Transverse colon (tissue), 4 donors: Measurements from ENCODE around the gene HSD11B1.

Experiments
- CTCF ChIP-seq, 5 experiments: fragments of 200-600 bp in 3 of 5; fragments of 450-650 bp in 2 of 5; sonication (generic) in 3 of 5; IDR thresholded peaks; 1 replicate in 2 of 5; 2 replicates in 3 of 5; pipeline ENCODE4 v1.5.1; 2016 to 2017; ENCODE audit warnings: antibody characterized with exemption in 5 of 5, inconsistent platforms in 3 of 5, mild to moderate bottlenecking in 2 of 5, moderate library complexity in 1 of 5
- POLR2AphosphoS5 ChIP-seq, 3 donors: sonication (generic); formaldehyde crosslinking; IDR thresholded peaks; one replicate each; pipeline ENCODE4 v1.6.1; 2016; ENCODE audit warnings: antibody characterized with exemption in 3 of 3

DNA sequence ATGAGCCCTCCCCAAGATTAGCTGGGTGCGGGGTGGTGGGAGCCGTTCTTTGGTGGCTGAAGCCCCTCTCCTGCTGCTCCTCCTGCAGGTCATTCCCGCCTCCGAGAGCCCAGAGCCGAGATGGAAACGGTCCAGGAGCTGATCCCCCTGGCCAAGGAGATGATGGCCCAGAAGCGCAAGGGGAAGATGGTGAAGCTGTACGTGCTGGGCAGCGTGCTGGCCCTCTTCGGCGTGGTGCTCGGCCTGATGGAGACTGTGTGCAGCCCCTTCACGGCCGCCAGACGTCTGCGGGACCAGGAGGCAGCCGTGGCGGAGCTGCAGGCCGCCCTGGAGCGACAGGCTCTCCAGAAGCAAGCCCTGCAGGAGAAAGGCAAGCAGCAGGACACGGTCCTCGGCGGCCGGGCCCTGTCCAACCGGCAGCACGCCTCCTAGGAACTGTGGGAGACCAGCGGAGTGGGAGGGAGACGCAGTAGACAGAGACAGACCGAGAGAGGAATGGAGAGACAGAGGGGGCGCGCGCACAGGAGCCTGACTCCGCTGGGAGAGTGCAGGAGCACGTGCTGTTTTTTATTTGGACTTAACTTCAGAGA, 29.0 kb upstream of the HSD11B1 start:
- no peak for TF ChIP-seq CTCF (IDR thresholded peaks at IDR 0.05)
- TF ChIP-seq POLR2AphosphoS5 (IDR thresholded peaks at IDR 0.05) = no peak
